ENCODE data around the gene PTPRCAP. TPM values are rescaled to one million over a fixed set of nuclear protein-coding genes. Genes with fewer than 3 reads are reported as not detected.

PTPRCAP gene
- polyA plus RNA-seq, 1 donor from 2014 or later, result 3.4 TPM

- Histone ChIP-seq H3K9ac (ENCODE audit: low read length) (no peak overlapping the region), H3K27me3 (ENCODE audit: insufficient read depth, low read depth, low read length) (no peaks in the 10 kb centered on the region), H3K9me3 (ENCODE audit: low read length) (no peaks in the 10 kb centered on the region), H2AFZ (ENCODE audit: low read depth, low read length) (no peak overlapping the region), H4K20me1 (ENCODE audit: insufficient read depth) (no peaks in the 10 kb centered on the region), H3K4me3 (ENCODE audit: low read length) (no peak overlapping the region), H3K9me2 (ENCODE audit: insufficient read depth, low read length) (no peaks in the 10 kb centered on the region), H3K36me3 (ENCODE audit: insufficient read depth, low read length) (no peaks in the 10 kb centered on the region), H3K4me2 (ENCODE audit: low read length) (no peak overlapping the region), H3K79me2 (replicated peaks; ENCODE audit: insufficient read depth, low read length) (no peaks in the 10 kb centered on the region), H3K27ac (ENCODE audit: low read length) (no peak overlapping the region), H3F3A (ENCODE audit: insufficient read depth, low read length, poor library complexity, severe bottlenecking) (no peaks in the 10 kb centered on the region)
- no peak for TF ChIP-seq POLR2AphosphoS5 (IDR thresholded peaks at IDR 0.05)
- no peak for TF ChIP-seq EP300 (conservative IDR thresholded peaks at IDR 0.05; ENCODE audit: poor library complexity, severe bottlenecking)
- TF ChIP-seq EZH2 (IDR thresholded peaks at IDR 0.05; ENCODE audit: borderline replicate concordance, insufficient read depth, low read length, poor library complexity, severe bottlenecking), result no peak
These were observed 35.4 kb upstream of the PTPRCAP start for GRCh38 chr11:67472882-67473281.

DNA sequence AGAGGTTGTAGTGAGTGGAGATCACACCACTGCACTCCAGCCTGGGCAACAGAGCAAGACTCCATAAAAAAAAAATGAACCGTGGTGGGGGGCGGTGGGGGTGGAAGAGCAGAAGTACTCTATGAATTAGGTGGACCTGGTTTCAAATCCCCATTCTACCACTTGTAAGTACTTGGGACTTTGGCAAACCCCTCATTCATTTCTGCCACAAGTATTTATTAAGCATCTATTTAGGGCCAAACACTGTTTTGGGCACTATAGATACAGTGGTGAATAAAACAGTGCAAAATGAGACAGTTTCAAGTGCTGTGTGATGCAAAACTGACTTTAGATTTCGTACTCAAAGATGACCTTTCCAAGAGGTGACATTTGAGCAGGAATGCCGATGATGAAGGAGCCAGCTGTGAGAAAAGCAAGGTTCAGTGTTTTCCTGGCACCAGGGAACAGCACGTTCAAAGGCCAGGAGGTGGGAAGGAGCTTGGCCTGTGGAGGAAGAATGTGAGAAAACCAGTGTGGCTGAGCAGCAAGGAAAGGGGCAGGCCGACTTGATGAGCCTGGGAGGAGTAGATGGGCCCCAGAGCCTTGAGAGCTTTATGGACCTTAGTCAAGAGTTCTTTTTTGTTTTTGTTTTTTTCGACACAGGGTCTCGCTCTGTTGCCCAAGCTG, 33.0 kb upstream of the PTPRCAP start:
- Histone ChIP-seq H2AFZ (ENCODE audit: low read depth, low read length) (no peak overlapping the region), H3F3A (ENCODE audit: insufficient read depth, low read length, poor library complexity, severe bottlenecking) (no peaks in the 10 kb centered on the region), H3K27me3 (ENCODE audit: insufficient read depth, low read depth, low read length) (no peaks in the 10 kb centered on the region), H4K20me1 (ENCODE audit: insufficient read depth) (no peaks in the 10 kb centered on the region), H3K36me3 (ENCODE audit: insufficient read depth, low read length) (no peaks in the 10 kb centered on the region), H3K4me3 (ENCODE audit: low read length) (no peak overlapping the region), H3K9me2 (ENCODE audit: insufficient read depth, low read length) (no peaks in the 10 kb centered on the region), H3K9ac (ENCODE audit: low read length) (no peak overlapping the region), H3K4me2 (ENCODE audit: low read length) (no peak overlapping the region), H3K9me3 (ENCODE audit: low read length) (no peaks in the 10 kb centered on the region), H3K79me2 (replicated peaks; ENCODE audit: insufficient read depth, low read length) (no peaks in the 10 kb centered on the region), H3K27ac (ENCODE audit: low read length) (no peak overlapping the region)
- TF ChIP-seq SMC3 (conservative IDR thresholded peaks at IDR 0.05; ENCODE audit: poor library complexity), result no peak
- TF ChIP-seq, protein P1, sequence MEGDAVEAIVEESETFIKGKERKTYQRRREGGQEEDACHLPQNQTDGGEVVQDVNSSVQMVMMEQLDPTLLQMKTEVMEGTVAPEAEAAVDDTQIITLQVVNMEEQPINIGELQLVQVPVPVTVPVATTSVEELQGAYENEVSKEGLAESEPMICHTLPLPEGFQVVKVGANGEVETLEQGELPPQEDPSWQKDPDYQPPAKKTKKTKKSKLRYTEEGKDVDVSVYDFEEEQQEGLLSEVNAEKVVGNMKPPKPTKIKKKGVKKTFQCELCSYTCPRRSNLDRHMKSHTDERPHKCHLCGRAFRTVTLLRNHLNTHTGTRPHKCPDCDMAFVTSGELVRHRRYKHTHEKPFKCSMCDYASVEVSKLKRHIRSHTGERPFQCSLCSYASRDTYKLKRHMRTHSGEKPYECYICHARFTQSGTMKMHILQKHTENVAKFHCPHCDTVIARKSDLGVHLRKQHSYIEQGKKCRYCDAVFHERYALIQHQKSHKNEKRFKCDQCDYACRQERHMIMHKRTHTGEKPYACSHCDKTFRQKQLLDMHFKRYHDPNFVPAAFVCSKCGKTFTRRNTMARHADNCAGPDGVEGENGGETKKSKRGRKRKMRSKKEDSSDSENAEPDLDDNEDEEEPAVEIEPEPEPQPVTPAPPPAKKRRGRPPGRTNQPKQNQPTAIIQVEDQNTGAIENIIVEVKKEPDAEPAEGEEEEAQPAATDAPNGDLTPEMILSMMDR (IDR thresholded peaks at IDR 0.05; ENCODE audit: poor library complexity, severe bottlenecking), result no peak
- TF ChIP-seq, protein P2, sequence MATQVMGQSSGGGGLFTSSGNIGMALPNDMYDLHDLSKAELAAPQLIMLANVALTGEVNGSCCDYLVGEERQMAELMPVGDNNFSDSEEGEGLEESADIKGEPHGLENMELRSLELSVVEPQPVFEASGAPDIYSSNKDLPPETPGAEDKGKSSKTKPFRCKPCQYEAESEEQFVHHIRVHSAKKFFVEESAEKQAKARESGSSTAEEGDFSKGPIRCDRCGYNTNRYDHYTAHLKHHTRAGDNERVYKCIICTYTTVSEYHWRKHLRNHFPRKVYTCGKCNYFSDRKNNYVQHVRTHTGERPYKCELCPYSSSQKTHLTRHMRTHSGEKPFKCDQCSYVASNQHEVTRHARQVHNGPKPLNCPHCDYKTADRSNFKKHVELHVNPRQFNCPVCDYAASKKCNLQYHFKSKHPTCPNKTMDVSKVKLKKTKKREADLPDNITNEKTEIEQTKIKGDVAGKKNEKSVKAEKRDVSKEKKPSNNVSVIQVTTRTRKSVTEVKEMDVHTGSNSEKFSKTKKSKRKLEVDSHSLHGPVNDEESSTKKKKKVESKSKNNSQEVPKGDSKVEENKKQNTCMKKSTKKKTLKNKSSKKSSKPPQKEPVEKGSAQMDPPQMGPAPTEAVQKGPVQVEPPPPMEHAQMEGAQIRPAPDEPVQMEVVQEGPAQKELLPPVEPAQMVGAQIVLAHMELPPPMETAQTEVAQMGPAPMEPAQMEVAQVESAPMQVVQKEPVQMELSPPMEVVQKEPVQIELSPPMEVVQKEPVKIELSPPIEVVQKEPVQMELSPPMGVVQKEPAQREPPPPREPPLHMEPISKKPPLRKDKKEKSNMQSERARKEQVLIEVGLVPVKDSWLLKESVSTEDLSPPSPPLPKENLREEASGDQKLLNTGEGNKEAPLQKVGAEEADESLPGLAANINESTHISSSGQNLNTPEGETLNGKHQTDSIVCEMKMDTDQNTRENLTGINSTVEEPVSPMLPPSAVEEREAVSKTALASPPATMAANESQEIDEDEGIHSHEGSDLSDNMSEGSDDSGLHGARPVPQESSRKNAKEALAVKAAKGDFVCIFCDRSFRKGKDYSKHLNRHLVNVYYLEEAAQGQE (IDR thresholded peaks at IDR 0.05; ENCODE audit: borderline replicate concordance), result no peak
- no peak for TF ChIP-seq EZH2 (IDR thresholded peaks at IDR 0.05; ENCODE audit: borderline replicate concordance, insufficient read depth, low read length, poor library complexity, severe bottlenecking)
- TF ChIP-seq RAD21 (conservative IDR thresholded peaks at IDR 0.05), result no peak
- TF ChIP-seq POLR2AphosphoS5 (IDR thresholded peaks at IDR 0.05), result no peak
- TF ChIP-seq MXI1 (conservative IDR thresholded peaks at IDR 0.05; ENCODE audit: poor library complexity, severe bottlenecking), result no peak
- no peak for TF ChIP-seq TAF1 (IDR thresholded peaks at IDR 0.05; ENCODE audit: low read depth)
- no peak for TF ChIP-seq EP300 (conservative IDR thresholded peaks at IDR 0.05; ENCODE audit: poor library complexity, severe bottlenecking)

All from neural cell (in vitro differentiated cells).